Subcutaneous adipose tissue (tissue), 4 donors: ENCODE data around the gene CSGALNACT2. TPM values are rescaled to one million over a fixed set of nuclear protein-coding genes. Genes with fewer than 3 reads are reported as not detected.

Experiments used
- total RNA-seq, 4 donors: library from RNA; depleted of rRNA; stranded (reverse); fragments of >200 nt; gene quantifications; one replicate each; pipeline ENCODE4 v1.1.0, GENCODE V29; 2016
- TF ChIP-seq, protein P1 (sequence below): fragments of 450-650 bp; IDR thresholded peaks from one replicate; pipeline ENCODE4 v1.5.1; 2016; ENCODE audit warnings: low read depth, mild to moderate bottlenecking, control low read depth, antibody characterized with exemption, moderate library complexity

The CSGALNACT2 gene
- total RNA-seq, 4 donors from 2014 or later, result 23.9 to 94.3 (median 41.1) TPM

DNA sequence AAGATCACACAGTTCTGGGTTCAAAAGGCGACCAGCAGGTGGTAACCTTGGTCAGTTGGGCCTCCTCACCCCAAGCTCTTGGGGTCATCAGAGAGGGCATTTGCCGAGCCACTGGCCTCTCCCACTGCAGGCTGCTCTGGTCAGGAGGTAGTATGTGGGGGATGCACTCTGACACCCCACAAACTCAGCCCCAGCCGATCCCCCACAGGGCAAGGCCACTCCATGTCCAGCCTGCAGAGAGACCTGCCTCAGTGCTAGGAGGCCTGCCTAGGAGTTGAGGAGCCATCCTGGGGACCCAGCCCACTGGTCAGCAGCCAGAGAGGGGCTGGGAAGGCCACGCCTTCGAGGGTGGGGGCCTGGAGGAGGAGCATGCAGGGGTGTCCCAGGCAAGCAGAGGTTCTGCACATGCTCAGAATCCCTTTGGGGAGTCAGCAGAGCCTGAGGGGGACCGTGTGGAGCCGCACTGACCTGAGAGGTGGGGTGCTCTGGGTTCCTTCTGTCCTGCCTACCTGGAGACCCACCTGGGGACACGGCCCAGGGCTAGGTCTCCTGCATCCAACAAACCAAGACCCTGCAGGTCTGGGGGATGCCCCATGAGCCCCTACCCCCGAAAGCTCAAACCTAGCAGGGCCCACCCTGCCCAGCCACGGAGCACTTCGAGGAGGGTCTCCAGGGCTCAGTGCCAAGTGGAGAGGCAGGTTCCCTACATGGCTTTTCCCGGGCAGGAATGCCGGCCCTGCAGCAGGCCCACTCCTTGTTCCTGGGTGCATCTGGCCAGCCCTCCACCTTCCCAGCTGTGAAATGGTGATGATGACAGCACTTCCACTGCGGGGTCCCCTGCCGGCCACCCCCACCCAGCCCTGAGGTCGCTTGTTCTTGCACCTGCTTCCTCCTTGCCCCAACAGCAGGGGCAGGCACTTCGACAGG, 70.2 kb downstream of the CSGALNACT2 start:
- TF ChIP-seq, protein P1, sequence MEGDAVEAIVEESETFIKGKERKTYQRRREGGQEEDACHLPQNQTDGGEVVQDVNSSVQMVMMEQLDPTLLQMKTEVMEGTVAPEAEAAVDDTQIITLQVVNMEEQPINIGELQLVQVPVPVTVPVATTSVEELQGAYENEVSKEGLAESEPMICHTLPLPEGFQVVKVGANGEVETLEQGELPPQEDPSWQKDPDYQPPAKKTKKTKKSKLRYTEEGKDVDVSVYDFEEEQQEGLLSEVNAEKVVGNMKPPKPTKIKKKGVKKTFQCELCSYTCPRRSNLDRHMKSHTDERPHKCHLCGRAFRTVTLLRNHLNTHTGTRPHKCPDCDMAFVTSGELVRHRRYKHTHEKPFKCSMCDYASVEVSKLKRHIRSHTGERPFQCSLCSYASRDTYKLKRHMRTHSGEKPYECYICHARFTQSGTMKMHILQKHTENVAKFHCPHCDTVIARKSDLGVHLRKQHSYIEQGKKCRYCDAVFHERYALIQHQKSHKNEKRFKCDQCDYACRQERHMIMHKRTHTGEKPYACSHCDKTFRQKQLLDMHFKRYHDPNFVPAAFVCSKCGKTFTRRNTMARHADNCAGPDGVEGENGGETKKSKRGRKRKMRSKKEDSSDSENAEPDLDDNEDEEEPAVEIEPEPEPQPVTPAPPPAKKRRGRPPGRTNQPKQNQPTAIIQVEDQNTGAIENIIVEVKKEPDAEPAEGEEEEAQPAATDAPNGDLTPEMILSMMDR, result no peak

GRCh38 chr10:43209074-43209455, 70.8 kb downstream of the CSGALNACT2 start:
- TF ChIP-seq, protein P1, result no peak

- TF ChIP-seq, protein P1, result no peak
These were observed 71.5 kb downstream of the CSGALNACT2 start for GRCh38 chr10:43209651-43210141.

DNA sequence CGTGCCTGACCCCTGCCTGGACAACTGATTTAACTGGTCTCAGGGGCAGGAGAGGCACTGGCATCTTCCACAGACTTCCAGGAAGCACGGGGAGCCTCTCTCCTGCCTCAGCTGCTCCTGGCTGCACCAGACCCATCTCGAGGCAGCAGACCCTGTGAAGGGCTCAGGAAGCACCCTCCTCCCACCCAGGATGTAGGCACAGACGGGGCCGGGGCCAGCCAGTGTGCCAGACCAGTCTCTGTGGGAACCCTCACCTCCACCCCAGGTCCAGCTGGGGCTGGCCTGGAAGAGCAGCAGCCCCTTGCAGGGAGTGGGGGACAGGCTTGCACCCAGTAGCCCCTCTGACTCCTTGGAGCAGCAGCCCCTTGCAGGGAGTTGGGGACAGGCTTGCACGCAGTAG, 72.3 kb downstream of the CSGALNACT2 start:
- TF ChIP-seq, protein P1, result no peak

- TF ChIP-seq, protein P1, result no peak
These were observed 72.8 kb downstream of the CSGALNACT2 start for GRCh38 chr10:43211030-43211429.

DNA sequence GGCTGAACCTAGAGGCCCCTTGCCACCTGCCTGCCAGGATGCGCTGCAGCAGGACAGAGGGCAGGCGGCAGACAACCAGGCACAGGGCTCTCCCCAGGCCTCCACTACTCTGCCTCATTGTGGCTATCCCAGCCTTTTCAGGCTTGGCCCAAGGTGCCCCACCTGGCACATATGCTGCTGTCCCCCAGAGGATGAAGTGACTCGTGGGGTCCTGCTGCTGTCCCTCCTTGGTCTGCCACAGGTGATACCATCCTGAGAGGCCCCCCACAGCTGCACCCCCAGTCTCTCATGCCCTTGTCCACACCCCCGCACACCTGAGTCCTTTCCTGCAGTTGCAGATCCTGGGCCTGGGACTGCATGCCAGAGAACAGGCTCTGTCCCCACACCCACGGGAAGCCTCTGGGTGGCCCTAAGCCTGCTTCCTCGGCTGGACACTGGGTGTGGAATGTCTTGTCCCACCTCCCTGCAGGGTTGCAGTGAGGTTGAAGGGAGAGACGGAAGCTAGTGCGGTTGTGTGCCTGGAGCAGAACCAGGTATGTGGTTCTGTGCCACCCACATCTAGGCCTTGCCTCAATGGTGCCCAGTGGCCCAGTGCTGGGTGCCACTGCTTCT, 73.3 kb downstream of the CSGALNACT2 start:
- TF ChIP-seq, protein P1, result no peak

DNA sequence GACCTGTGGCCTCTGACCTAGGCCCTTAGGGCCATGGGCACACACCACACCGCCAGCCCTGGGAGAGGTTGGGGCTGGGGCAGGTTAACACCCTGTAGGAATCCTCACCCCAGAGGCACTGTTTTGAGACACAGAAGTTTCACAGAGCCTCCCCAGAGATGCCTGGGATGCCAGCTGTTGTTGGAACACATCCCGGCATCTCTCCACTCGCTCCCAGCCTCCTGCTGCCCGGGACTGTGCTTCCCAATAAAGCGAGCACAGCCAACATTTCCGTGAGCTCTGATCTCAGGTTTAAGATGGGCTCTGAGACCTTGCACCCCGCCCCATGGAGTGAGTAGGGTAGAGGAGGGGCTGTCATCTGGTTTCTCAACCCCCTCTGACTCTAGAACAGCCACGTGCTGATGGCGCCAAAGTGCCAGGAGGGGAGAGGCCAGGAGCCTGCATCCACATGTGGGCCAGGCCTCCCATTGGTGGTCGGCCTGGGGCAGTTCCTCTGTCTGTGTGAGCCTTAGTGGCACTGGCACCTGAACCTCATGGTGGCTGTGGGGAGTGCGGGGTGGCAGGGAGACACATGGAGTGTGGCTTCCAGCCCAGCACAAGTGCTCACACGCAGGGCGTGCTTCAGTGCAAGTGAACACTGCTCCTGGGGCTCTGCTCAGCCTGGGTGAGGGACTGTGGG, 73.9 kb downstream of the CSGALNACT2 start:
- TF ChIP-seq, protein P1, result no peak
